ENCODE measurements around the gene SERPINH1.

SERPINH1 gene

GRCh38 chr11:75547617-75548058, 14.4 kb upstream of the SERPINH1 start:
- no peaks in the 10 kb centered on the region for H3K27me3 ChIP-seq (ENCODE audit: control insufficient read depth, insufficient read depth, low read length)
- no peaks in the 10 kb centered on the region for H3K9me3 ChIP-seq (ENCODE audit: control insufficient read depth, low read depth, low read length)
- H3K9ac ChIP-seq (ENCODE audit: low read length) = peak overlapping the region; percentile 7
- H3K4me1 ChIP-seq (ENCODE audit: control insufficient read depth, low read depth, low read length) = peaks cover 5% of the 10 kb centered on the region
- H3K36me3 ChIP-seq (ENCODE audit: control insufficient read depth, low read depth, low read length) = no peaks in the 10 kb centered on the region
- no peak overlapping the region for H3K4me3 ChIP-seq (ENCODE audit: low read length)
- H3K27ac ChIP-seq (ENCODE audit: low read length) = peak overlapping the region; percentile 32

GRCh38 chr11:75548595-75549272, 13.3 kb upstream of the SERPINH1 start:
- no peak overlapping the region for H3K9ac ChIP-seq (ENCODE audit: low read length)
- no peak overlapping the region for H3K27ac ChIP-seq (ENCODE audit: low read length)
- no peaks in the 10 kb centered on the region for H3K27me3 ChIP-seq (ENCODE audit: control insufficient read depth, insufficient read depth, low read length)
- no peaks in the 10 kb centered on the region for H3K9me3 ChIP-seq (ENCODE audit: control insufficient read depth, low read depth, low read length)
- no peaks in the 10 kb centered on the region for H3K36me3 ChIP-seq (ENCODE audit: control insufficient read depth, low read depth, low read length)
- no peak overlapping the region for H3K4me3 ChIP-seq (ENCODE audit: low read length)
- H3K4me1 ChIP-seq (ENCODE audit: control insufficient read depth, low read depth, low read length) = peaks cover 5% of the 10 kb centered on the region

GRCh38 chr11:75549370-75549958, 12.6 kb upstream of the SERPINH1 start:
- no peak overlapping the region for H3K4me3 ChIP-seq (ENCODE audit: low read length)
- H3K9me3 ChIP-seq (ENCODE audit: control insufficient read depth, low read depth, low read length) = no peaks in the 10 kb centered on the region
- no peaks in the 10 kb centered on the region for H3K36me3 ChIP-seq (ENCODE audit: control insufficient read depth, low read depth, low read length)
- H3K4me1 ChIP-seq (ENCODE audit: control insufficient read depth, low read depth, low read length) = peaks cover 10% of the 10 kb centered on the region
- no peaks in the 10 kb centered on the region for H3K27me3 ChIP-seq (ENCODE audit: control insufficient read depth, insufficient read depth, low read length)
- no peak overlapping the region for H3K9ac ChIP-seq (ENCODE audit: low read length)
- H3K27ac ChIP-seq (ENCODE audit: low read length) = no peak overlapping the region

GRCh38 chr11:75553182-75553581, 8.9 kb upstream of the SERPINH1 start:
- peaks cover 10% of the 10 kb centered on the region for H3K4me1 ChIP-seq (ENCODE audit: control insufficient read depth, low read depth, low read length)
- H3K9ac ChIP-seq (ENCODE audit: low read length) = no peak overlapping the region
- H3K36me3 ChIP-seq (ENCODE audit: control insufficient read depth, low read depth, low read length) = no peaks in the 10 kb centered on the region
- no peaks in the 10 kb centered on the region for H3K27me3 ChIP-seq (ENCODE audit: control insufficient read depth, insufficient read depth, low read length)
- no peaks in the 10 kb centered on the region for H3K9me3 ChIP-seq (ENCODE audit: control insufficient read depth, low read depth, low read length)
- no peak overlapping the region for H3K27ac ChIP-seq (ENCODE audit: low read length)
- H3K4me3 ChIP-seq (ENCODE audit: low read length) = no peak overlapping the region

- Histone ChIP-seq H3K27ac (ENCODE audit: low read length) (peak overlapping the region; percentile 58), H3K9ac (ENCODE audit: low read length) (peak overlapping the region; percentile 54), H3K27me3 (ENCODE audit: control insufficient read depth, insufficient read depth, low read length) (no peaks in the 10 kb centered on the region), H3K4me1 (ENCODE audit: control insufficient read depth, low read depth, low read length) (peaks cover 17% of the 10 kb centered on the region), H3K4me3 (ENCODE audit: low read length) (no peak overlapping the region), H3K36me3 (ENCODE audit: control insufficient read depth, low read depth, low read length) (no peaks in the 10 kb centered on the region), H3K9me3 (ENCODE audit: control insufficient read depth, low read depth, low read length) (no peaks in the 10 kb centered on the region)
Observed at GRCh38 chr11:75553889-75554257, 8.2 kb upstream of the SERPINH1 start.

GRCh38 chr11:75554258-75555022, 7.6 kb upstream of the SERPINH1 start:
- H3K27ac ChIP-seq (ENCODE audit: low read length) = peak overlapping the region; percentile 60
- peak overlapping the region; percentile 54 for H3K9ac ChIP-seq (ENCODE audit: low read length)
- no peaks in the 10 kb centered on the region for H3K27me3 ChIP-seq (ENCODE audit: control insufficient read depth, insufficient read depth, low read length)

GRCh38 chr11:75555079-75555811, 6.8 kb upstream of the SERPINH1 start:
- H3K4me3 ChIP-seq (ENCODE audit: low read length) = no peak overlapping the region
- no peak overlapping the region for H3K9ac ChIP-seq (ENCODE audit: low read length)
- peak overlapping the region; percentile 60 for H3K27ac ChIP-seq (ENCODE audit: low read length)
- peaks cover 25% of the 10 kb centered on the region for H3K4me1 ChIP-seq (ENCODE audit: control insufficient read depth, low read depth, low read length)
- no peaks in the 10 kb centered on the region for H3K36me3 ChIP-seq (ENCODE audit: control insufficient read depth, low read depth, low read length)
- no peaks in the 10 kb centered on the region for H3K27me3 ChIP-seq (ENCODE audit: control insufficient read depth, insufficient read depth, low read length)
- H3K9me3 ChIP-seq (ENCODE audit: control insufficient read depth, low read depth, low read length) = no peaks in the 10 kb centered on the region

More at GRCh38 chr11:75554258-75555022, 7.6 kb upstream of the SERPINH1 start:
- H3K9me3 ChIP-seq (ENCODE audit: control insufficient read depth, low read depth, low read length) = no peaks in the 10 kb centered on the region
- peaks cover 22% of the 10 kb centered on the region for H3K4me1 ChIP-seq (ENCODE audit: control insufficient read depth, low read depth, low read length)
- H3K36me3 ChIP-seq (ENCODE audit: control insufficient read depth, low read depth, low read length) = no peaks in the 10 kb centered on the region
- H3K4me3 ChIP-seq (ENCODE audit: low read length) = no peak overlapping the region

- no peaks in the 10 kb centered on the region for H3K9me3 ChIP-seq (ENCODE audit: control insufficient read depth, low read depth, low read length)
- no peaks in the 10 kb centered on the region for H3K27me3 ChIP-seq (ENCODE audit: control insufficient read depth, insufficient read depth, low read length)
- H3K9ac ChIP-seq (ENCODE audit: low read length) = no peak overlapping the region
- no peak overlapping the region for H3K4me3 ChIP-seq (ENCODE audit: low read length)
- no peak overlapping the region for H3K27ac ChIP-seq (ENCODE audit: low read length)
- no peaks in the 10 kb centered on the region for H3K36me3 ChIP-seq (ENCODE audit: control insufficient read depth, low read depth, low read length)
- peaks cover 25% of the 10 kb centered on the region for H3K4me1 ChIP-seq (ENCODE audit: control insufficient read depth, low read depth, low read length)
Observed at GRCh38 chr11:75556275-75556674, 5.8 kb upstream of the SERPINH1 start.

GRCh38 chr11:75557666-75558494, 4.2 kb upstream of the SERPINH1 start:
- no peak overlapping the region for H3K4me3 ChIP-seq (ENCODE audit: low read length)
- H3K27ac ChIP-seq (ENCODE audit: low read length) = no peak overlapping the region

GRCh38 chr11:75558939-75559843, 2.9 kb upstream of the SERPINH1 start:
- Histone ChIP-seq H3K9ac (ENCODE audit: low read length) (no peak overlapping the region), H3K4me3 (ENCODE audit: low read length) (no peak overlapping the region), H3K36me3 (ENCODE audit: control insufficient read depth, low read depth, low read length) (no peaks in the 10 kb centered on the region), H3K9me3 (ENCODE audit: control insufficient read depth, low read depth, low read length) (no peaks in the 10 kb centered on the region), H3K27me3 (ENCODE audit: control insufficient read depth, insufficient read depth, low read length) (no peaks in the 10 kb centered on the region), H3K27ac (ENCODE audit: low read length) (no peak overlapping the region), H3K4me1 (ENCODE audit: control insufficient read depth, low read depth, low read length) (peaks cover 29% of the 10 kb centered on the region)

More at GRCh38 chr11:75557666-75558494, 4.2 kb upstream of the SERPINH1 start:
- Histone ChIP-seq H3K4me1 (ENCODE audit: control insufficient read depth, low read depth, low read length) (peaks cover 25% of the 10 kb centered on the region), H3K9ac (ENCODE audit: low read length) (no peak overlapping the region), H3K36me3 (ENCODE audit: control insufficient read depth, low read depth, low read length) (no peaks in the 10 kb centered on the region), H3K27me3 (ENCODE audit: control insufficient read depth, insufficient read depth, low read length) (no peaks in the 10 kb centered on the region), H3K9me3 (ENCODE audit: control insufficient read depth, low read depth, low read length) (no peaks in the 10 kb centered on the region)
